ENCODE measurements around the gene DDT. TPM values are rescaled to one million over a fixed set of nuclear protein-coding genes. Genes with fewer than 3 reads are reported as not detected.
"Not testable (repeated sequence)": the region's sequence is repeated elsewhere in the genome, so short reads cannot be mapped to it uniquely, and the experiment has no call there.

The DDT gene
- total RNA-seq, 4 donors from 2014 or later: 121 to 167 (median 131) TPM

GRCh38 chr22:23926561-23926960 lies 47.7 kb downstream of the DDT start:
- DNase-seq (ENCODE audit: low spot score in 2 of 2): no peak
- H3K4me1 ChIP-seq: no peaks in the 10 kb centered on the region
- H3K4me3 ChIP-seq: no peak overlapping the region
- no peaks in the 10 kb centered on the region for H3K27me3 ChIP-seq
- no peak overlapping the region for H3K27ac ChIP-seq
- peaks cover 0 to 15% (median 0%) of the 10 kb centered on the region in 4 donors for H3K9me3 ChIP-seq
- peaks cover 0 to 51% (median 19%) of the 10 kb centered on the region in 3 donors for H3K36me3 ChIP-seq
- no peak for TF ChIP-seq CTCF (IDR thresholded peaks at IDR 0.05)
- no peak for TF ChIP-seq EP300 (IDR thresholded peaks at IDR 0.05)
- no peak for TF ChIP-seq POLR2A (IDR thresholded peaks at IDR 0.05)
- WGBS, 2 donors: 73 to 75% methylated on average over 14 of the region's 14 CpGs

- Histone ChIP-seq H3K27ac (no peak overlapping the region), H3K4me3 (no peak overlapping the region), H3K36me3 (peaks cover 0 to 44% (median 19%) of the 10 kb centered on the region in 3 donors), H3K9me3 (peaks cover 0 to 15% (median 0%) of the 10 kb centered on the region in 4 donors), H3K27me3 (no peaks in the 10 kb centered on the region), H3K4me1 (no peaks in the 10 kb centered on the region)
- WGBS, 2 donors: 97 to 99% methylated on average over 5 of the region's 6 CpGs
- DNase-seq (ENCODE audit: low spot score in 2 of 2): no peak
- TF ChIP-seq POLR2A (IDR thresholded peaks at IDR 0.05) (no peak), CTCF (IDR thresholded peaks at IDR 0.05) (no peak), EP300 (IDR thresholded peaks at IDR 0.05) (no peak)
Observed at GRCh38 chr22:23925020-23925606, 49.1 kb downstream of the DDT start.

GRCh38 chr22:23922921-23923320 lies 51.3 kb downstream of the DDT start:
- Histone ChIP-seq H3K9me3 (peaks cover 0 to 15% (median 0%) of the 10 kb centered on the region in 4 donors), H3K27ac (no peak overlapping the region), H3K4me1 (no peaks in the 10 kb centered on the region), H3K27me3 (no peaks in the 10 kb centered on the region), H3K4me3 (no peak overlapping the region), H3K36me3 (peaks cover 0 to 36% (median 19%) of the 10 kb centered on the region in 3 donors)
- TF ChIP-seq CTCF (IDR thresholded peaks at IDR 0.05) (no peak), POLR2A (IDR thresholded peaks at IDR 0.05) (no peak), EP300 (IDR thresholded peaks at IDR 0.05) (no peak)
- no peak for DNase-seq (ENCODE audit: low spot score in 2 of 2)
- 49 to 69% methylated on average over 2 of the region's 2 CpGs for WGBS, 2 donors

GRCh38 chr22:23921586-23922201 lies 52.5 kb downstream of the DDT start:
- not testable (repeated sequence) for H3K27me3 ChIP-seq; H3K4me1 ChIP-seq; H3K27ac ChIP-seq; DNase-seq (ENCODE audit: low spot score in 2 of 2); H3K4me3 ChIP-seq
- 92 to 93% methylated on average over 13 of the region's 13 CpGs for WGBS, 2 donors
- peaks cover 0 to 36% (median 19%) of the 10 kb centered on the region in 3 donors for H3K36me3 ChIP-seq
- peaks cover 0 to 15% (median 0%) of the 10 kb centered on the region in 4 donors for H3K9me3 ChIP-seq

Other genes starting within 250 kb of the DDT start
- 1 to 10 TPM; 4.1 to 7.4 (median 6.0) TPM for gene ZNF70, start 223.3 kb downstream of the DDT start, total RNA-seq
- not detected for gene VPREB3, start 220.0 kb downstream of the DDT start, total RNA-seq
- gene C22orf15, start 211.5 kb downstream of the DDT start, total RNA-seq: under 1 TPM in 1 of 4 donors, not detected in 3; 0.44 TPM
- gene CHCHD10, start 206.5 kb downstream of the DDT start, total RNA-seq: 10 to 100 TPM in 1 of 4 donors, 1 to 10 TPM in 2, not detected in 1; 3.7 to 14.0 (median 9.6) TPM
- gene MMP11, start 201.6 kb downstream of the DDT start, total RNA-seq: 1 to 10 TPM; 4.5 to 7.3 (median 5.6) TPM
- 10 to 100 TPM; 31.5 to 53.4 (median 43.8) TPM for gene SMARCB1, start 187.5 kb downstream of the DDT start, total RNA-seq
- gene DERL3, start 135.4 kb downstream of the DDT start, total RNA-seq: 1 to 10 TPM in 1 of 4 donors, under 1 TPM in 1, not detected in 2; 0.60 to 2.3 TPM
- 10 to 100 TPM in 3 of 4 donors, 1 to 10 TPM in 1; 6.9 to 28.9 (median 13.4) TPM for gene SLC2A11, start 116.6 kb downstream of the DDT start, total RNA-seq
- gene MIF, start 80.1 kb downstream of the DDT start, total RNA-seq: 100 to 1,000 TPM; 160 to 481 (median 281) TPM
- gene GSTT2B, start 13.2 kb downstream of the DDT start, total RNA-seq: 10 to 100 TPM in 2 of 4 donors, 1 to 10 TPM in 1, under 1 TPM in 1; 0.66 to 17.8 (median 8.7) TPM
- 1 to 10 TPM in 3 of 4 donors, not detected in 1; 2.4 to 4.6 (median 3.3) TPM for gene DDTL, start 7.6 kb downstream of the DDT start, total RNA-seq
- under 1 TPM in 2 of 4 donors, not detected in 2; 0.39 to 0.66 TPM for gene GSTT2, start 5.7 kb upstream of the DDT start, total RNA-seq
- gene GSTT4, start 31.0 kb upstream of the DDT start, total RNA-seq: not detected
- gene CABIN1, start 36.9 kb upstream of the DDT start, total RNA-seq: 10 to 100 TPM; 55.5 to 75.0 (median 63.8) TPM
- gene SUSD2, start 207.0 kb upstream of the DDT start, total RNA-seq: 1 to 10 TPM; 9.0 to 9.6 (median 9.4) TPM

Measured in tibial nerve (tissue), 4 donors.